WTC11 (cell line): ENCODE data around the gene KNSTRN.
A peak's percentile ranks its signal among the peaks of the same experiment; 100 is the strongest.

ENCODE experiments used
- CREB1 ChIP-seq: sonication (generic); formaldehyde crosslinking; IDR thresholded peaks from 2 replicates; pipeline ENCODE4 v1.8.0; 2023; ENCODE audit warnings: mild to moderate bottlenecking, missing genetic modification reagents
- CTCF ChIP-seq: fragments of 200-600 bp; IDR thresholded peaks from 2 replicates; pipeline ENCODE4 v1.8.0; 2022; ENCODE audit warnings: antibody characterized with exemption
- MAX ChIP-seq: sonication (generic); formaldehyde crosslinking; IDR thresholded peaks from 2 replicates; pipeline ENCODE4 v1.8.0; 2022; ENCODE audit warnings: mild to moderate bottlenecking, missing genetic modification reagents
- ZNF138 ChIP-seq: sonication (generic); formaldehyde crosslinking; conservative IDR thresholded peaks from 2 replicates; pipeline ENCODE4 v1.8.1; 2022; ENCODE audit warnings: mild to moderate bottlenecking, moderate library complexity, missing genetic modification reagents
- ZNF263 ChIP-seq: sonication (generic); formaldehyde crosslinking; IDR thresholded peaks from 2 replicates; pipeline ENCODE4 v1.8.1; 2022; ENCODE audit warnings: low read depth, mild to moderate bottlenecking, moderate library complexity, missing genetic modification reagents

GRCh38 chr15:40435023-40435709 is 52.6 kb downstream of the KNSTRN start:
- TF ChIP-seq MAX (CRISPR knock-in tag) = peak; percentile 37; the same call in 1 of the 2 replicates
- TF ChIP-seq ZNF138 = no peak
- TF ChIP-seq ZNF263 (CRISPR knock-in tag) = no peak
- no peak for TF ChIP-seq CTCF
- no peak for TF ChIP-seq CREB1 (CRISPR knock-in tag)
